Mucosa of gallbladder (tissue), 1 donor: Measurements from ENCODE around the gene EYA3. TPM values are rescaled to one million over a fixed set of nuclear protein-coding genes. Genes with fewer than 3 reads are reported as not detected.

Source experiments
- DNase-seq: peaks from one replicate; pipeline ENCODE4 v3.0.0-alpha.2; 2020; ENCODE audit warnings: low spot score
- total RNA-seq: library from RNA; stranded (reverse); gene quantifications from one replicate; pipeline ENCODE4 v1.2.1, GENCODE V29; 2021
- donor health status: DM: no; HTN: no; CAD: no.

Gene EYA3
- total RNA-seq, 1 donor from 2014 or later: 19.0 TPM

DNA sequence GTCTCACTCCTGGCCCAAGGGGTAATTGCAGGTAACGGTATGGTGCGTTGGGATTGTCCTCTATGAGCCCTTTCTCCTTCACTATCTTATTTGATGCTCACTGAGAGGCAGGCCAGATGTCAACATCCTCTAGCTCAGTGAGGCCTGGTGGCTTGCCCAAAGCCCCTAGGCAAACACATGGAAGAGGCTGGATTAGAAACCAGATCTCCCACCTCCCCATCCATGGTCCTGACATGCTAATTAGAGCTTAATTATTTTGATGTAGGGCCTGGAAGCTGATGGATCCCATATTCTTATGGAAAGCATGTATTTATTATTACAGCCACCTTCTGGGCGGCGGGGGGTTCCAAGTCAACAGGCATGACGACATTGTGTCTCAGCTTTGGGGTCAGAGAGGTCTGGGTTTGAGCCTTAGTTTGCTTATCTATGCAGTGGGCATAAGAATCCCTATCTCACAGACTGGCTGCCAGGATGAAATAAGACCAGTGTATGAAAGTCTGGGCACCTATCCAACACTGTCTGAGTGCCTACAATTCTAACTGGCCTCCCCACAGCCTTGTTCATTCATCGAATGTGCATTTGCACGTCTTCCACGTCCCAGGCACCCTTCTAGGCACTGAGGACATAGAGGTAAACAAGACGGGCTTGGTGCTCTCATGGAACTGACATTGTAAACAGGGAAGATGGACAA is 147.4 kb downstream of the EYA3 start:
- DNase-seq: no peak

DNA sequence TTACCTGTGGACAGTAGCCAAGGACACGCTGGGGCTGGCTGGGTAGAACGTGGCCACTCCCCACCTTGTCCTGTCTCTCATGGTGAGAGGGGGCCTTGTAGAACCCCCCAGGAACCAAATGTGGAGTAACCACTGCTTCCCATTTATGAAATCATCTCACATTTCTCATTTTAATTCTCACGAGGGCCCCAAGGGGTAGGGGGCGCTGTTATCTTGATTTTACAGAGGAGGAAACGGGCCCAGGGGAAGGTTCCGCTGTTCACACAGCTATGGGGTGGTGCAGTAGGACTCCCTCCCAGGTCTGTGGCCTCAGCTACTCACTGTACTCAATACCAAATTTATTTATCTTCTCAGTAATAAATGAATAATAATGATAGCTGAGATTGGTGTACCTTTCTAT is 148.1 kb downstream of the EYA3 start:
- peak; percentile 42 for DNase-seq

DNA sequence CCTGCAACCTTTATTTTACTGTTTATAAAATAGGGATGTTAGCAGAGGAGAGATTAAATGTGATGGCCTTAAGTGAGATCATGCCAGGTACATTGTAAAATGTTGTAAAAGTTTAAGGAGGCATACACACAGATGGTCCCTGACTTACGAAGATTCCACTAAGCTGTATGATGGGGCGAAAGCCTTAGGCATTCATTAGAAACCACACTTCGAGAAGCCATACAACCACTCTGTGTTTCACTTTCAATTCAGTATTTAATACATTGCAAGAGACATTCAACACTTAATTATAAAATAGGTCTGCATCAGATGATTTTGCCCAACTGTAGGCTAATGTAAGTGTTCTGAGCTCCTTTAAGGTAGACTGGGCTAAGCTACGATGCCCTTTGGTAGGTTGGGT is 149.9 kb downstream of the EYA3 start:
- DNase-seq: no peak

DNA sequence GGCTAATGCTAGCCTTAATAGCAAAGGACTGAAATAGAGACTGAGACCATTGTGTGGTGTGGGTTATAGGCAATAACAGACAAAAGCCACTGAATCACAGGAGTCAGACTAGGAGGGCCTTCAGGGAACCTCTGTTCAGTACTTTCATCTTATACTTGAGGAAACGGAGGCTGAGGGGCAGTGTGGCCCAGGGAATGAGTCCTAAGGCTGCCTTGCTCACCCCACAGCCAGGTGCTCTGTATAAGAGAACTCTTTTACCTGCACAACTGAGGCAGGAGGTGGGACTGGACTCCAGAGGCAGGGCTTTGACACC is 150.9 kb downstream of the EYA3 start:
- no peak for DNase-seq

DNA sequence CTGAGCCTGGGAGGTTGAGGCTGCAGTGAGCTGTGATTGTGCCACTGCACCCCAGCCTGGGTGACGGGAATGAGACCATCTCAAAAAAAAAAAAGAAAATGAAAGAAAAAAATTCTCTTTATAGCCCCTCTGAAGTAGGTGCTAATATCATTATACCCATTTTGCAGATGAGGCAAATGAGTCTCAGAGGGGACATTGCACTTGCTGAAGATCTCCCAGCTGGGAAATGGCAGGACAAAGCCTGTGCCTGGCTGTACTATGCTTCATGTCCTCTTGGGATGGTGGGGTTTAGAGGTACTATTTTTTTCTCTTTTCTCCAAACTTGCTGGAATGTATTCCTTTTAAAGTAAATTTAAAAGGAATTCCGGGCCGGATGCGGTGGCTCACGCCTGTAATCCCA is 152.0 kb downstream of the EYA3 start:
- DNase-seq: no peak

DNA sequence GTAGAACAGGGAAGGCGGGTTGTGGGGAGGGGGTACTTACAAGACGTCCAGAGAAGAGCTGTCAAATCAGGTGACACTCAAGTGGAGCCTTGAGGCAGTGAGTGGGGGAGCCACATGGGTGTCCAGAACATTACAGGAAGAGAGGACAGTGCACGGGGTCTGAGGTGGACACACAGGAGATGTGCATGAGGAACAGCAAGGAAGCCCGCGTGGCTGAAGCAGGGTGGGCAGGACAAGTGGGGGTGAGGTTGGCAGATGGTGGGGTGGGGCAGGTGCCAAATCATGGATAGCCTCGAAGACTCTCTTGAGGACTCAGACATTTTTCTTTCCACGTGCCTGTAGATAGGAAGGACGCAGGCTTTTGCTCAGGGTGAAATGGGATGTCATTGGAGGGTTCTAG is 152.7 kb downstream of the EYA3 start:
- no peak for DNase-seq

DNA sequence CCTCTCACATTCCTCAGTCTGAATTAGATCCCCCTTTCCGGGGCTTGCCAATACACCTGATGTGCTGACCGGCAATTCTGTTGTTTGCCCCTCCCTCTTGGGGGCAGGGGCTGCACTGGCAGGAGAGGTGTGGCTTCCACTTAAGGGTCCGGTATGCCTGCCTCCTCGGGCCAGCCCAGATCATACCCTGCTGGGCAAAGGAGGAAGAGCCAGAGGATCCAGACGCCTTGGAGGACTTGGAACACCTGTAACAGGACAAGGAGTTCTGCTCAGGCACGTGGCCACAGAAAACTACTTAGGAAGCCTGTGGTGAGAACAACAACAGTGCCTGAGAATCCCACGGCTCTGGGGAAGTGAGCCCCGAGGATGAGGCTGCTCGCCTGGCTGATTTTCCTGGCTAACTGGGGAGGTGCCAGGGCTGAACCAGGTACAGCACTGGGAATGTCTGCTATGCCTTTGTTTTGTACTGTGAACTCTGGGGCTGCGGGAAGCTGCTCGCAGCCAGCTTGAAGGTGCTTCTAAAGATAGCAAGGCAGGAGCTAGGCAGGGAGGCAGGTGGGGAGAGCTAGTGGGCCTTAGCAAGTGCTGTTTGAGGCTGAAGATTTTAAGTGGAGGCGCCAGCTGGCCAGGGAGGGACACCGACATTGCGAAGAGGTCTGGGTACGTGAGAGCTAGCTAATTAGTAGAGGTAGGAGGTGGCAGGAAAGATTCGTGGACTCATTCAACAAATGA is 153.4 kb downstream of the EYA3 start, which contains the start of gene SMPDL3B:
Gene SMPDL3B (plus strand): TSS at position 183 of the 732 bp plus-strand sequence. CDS start 184 bp downstream, at position 367.
- peak; percentile 43 for DNase-seq

DNA sequence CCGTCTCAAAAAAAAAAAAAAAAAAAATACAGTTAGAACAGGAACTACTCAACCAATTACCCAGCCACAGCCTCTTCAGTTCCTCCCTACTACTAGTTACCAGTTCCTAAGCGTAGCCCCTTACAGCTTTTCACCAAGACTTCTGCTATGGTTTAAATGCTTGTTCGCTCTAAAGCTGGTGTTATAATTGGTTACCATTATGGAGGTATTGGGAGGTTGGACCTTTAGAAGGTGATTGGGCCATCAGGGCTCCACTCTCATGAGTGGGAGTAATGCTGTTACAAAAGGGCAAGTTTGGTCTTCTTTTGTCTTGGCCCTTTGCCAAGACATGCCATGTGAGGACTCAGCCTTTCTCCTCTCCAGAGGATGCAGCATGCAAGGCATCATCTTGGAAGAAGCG is 156.7 kb downstream of the EYA3 start:
- no peak for DNase-seq

DNA sequence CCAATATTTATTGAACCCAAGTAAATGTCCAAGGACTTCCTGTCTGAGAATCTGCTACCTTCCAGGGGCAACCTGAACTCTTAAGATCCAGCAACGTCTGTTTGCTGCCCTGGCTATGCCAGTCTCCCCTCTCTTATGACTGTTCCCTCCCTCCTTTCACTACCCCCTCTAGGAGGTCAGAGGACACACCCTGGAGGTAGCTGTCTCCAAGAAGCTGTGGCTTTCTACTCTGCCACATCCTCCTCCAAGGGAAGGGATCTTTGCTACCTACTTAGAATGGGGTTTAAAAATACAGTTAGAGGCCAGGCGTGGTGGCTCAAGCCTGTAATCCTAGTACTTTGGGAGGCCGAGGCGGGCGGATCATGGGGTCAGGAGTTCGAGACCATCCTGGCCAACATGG is 157.2 kb downstream of the EYA3 start:
- no peak for DNase-seq

DNA sequence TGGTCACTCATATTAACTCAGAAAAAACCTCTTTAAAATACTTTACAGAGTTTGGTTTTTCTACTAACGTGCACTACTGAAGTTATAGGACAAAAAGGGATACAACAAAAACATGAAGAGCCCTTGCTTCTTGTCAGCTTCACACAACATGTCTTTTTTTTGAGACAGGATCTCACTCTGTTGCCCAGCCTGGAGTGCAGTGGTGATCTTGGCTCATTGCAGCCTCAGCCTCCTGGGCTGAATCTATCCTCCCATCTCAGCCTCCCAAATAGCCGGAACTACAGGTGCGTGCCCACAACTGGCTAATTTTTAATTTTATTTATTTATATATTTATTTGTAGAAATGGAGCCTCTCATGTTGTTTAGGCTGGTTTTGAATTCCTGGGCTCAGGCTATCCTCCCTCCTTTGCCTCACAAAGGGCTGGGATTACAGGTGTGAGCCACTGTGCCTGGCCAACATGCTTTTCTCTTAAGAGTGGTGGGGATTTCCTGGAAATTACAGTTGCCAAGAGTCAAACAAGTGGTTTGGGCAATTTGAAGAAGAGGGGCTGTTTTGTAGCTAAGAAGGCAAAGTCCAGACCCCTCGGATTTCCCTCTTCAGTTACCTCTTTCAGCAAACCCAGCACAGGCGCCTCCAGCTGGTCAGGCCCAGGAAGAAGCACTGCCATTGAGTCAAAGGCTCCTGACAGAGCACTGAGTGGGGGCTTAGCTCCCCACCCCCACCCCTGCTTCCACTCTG is 160.0 kb downstream of the EYA3 start:
- no peak for DNase-seq

DNA sequence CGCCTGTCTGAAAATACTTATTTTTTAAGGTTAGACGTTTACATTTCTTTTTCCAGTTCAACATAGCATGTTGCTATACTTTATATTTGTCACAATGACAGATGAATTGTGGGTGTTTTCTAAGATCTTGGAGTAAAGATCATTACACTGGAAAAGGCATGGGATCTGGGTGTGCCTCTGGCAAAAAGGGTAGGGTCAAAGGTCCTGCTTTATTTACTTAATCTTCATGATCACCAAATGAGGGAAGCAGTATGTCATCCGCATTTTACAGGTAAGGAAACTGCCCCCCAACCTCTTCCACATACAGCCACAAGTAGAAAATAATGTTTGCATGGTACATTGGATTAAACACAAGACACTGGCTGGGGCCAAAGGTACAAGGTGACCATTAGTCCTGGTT is 166.1 kb downstream of the EYA3 start:
- DNase-seq: no peak

Other genes starting within 250 kb of the EYA3 start
- gene THEMIS2, start 216.1 kb downstream of the EYA3 start, total RNA-seq: 18.3 TPM
- gene RPA2, start 174.0 kb downstream of the EYA3 start, total RNA-seq: 25.6 TPM
- 7.0 TPM for gene SMPDL3B, start 153.6 kb downstream of the EYA3 start, total RNA-seq
- 10.9 TPM for gene XKR8, start 128.6 kb downstream of the EYA3 start, total RNA-seq
- 9.8 TPM for gene PTAFR, start 88.1 kb upstream of the EYA3 start, total RNA-seq
- 61.9 TPM for gene DNAJC8, start 144.4 kb upstream of the EYA3 start, total RNA-seq
- 208 TPM for gene ATP5IF1, start 147.5 kb upstream of the EYA3 start, total RNA-seq
- 19.6 TPM for gene SESN2, start 170.9 kb upstream of the EYA3 start, total RNA-seq
- gene MED18, start 240.4 kb upstream of the EYA3 start, total RNA-seq: 13.1 TPM